ENCODE data around the gene PRELID3B. TPM values are rescaled to one million over a fixed set of nuclear protein-coding genes. Genes with fewer than 3 reads are reported as not detected.
"Not testable (repeated sequence)": the region's sequence is repeated elsewhere in the genome, so short reads cannot be mapped to it uniquely, and the experiment has no call there.

PRELID3B gene
- total RNA-seq, 2 donors from 2014 or later, result 24.1 to 34.1 TPM

DNA sequence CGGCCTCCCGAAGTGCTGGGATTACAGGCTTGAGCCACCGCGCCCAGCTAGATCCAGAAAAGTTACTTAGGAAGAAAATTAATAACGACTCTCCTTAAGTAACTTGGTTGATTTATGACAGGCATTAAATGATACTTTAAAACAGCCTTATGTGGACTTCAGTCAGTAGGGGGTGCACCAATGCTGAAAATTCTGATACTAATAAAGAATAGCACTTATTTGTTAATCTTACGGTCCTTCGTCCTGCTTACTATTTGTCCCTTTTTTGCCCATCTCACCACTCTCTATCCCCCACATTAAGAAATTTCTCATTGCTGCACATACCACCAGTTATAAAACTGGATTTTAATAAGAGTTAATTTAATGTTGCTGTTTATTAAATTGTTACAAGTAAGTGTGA lies 12.7 kb upstream of the PRELID3B start:
- intact Hi-C loops (cut with DNase I), result no loop called here
- DNase-seq (ENCODE audit: low spot score), result no peak

DNA sequence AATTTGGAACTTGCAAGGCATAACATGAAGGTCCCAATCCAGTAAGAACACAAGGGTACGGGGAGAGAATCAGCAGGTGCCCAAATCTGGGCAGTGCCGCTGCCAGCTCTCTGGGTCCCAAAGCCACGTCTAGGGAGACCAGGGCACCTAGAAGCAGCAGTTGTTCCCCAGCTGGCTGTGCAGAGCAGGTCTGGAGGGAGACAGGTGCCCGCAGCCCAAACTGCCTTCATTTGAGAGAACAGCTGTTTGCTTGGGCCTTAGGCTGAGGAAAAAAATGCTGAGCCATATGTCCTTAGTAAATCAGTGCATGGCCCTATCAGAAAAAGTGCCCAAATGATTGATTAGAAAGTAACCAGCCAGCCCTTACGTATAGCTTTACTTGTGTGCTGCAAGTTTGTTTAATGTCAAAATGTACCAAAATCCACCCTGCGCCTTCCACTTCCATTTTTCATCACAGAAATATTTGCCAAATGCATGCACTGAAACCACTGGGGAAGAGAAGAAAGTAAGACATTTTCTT lies 9.1 kb upstream of the PRELID3B start:
- DNase-seq (ENCODE audit: low spot score), result no peak
- intact Hi-C loops (cut with DNase I), result no loop called here

DNA sequence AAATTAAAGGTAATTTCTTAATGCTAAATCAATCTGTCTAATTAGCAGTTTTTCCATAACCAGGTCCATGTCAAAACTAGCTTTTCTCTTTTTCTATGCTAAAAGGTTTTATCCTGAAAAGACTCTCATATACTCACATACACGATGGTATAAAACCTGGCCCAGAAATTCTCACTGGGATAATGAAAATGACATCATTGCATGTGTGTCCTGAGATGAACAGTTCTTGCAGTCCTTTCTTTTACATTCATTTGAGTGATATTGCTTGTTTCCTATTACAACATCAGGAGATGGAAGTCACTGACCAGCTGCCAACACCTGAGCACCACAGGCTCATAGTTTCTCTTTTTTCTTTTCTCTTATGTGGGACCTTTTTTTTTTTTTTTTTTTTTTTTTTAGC lies 7.9 kb upstream of the PRELID3B start:
- intact Hi-C loops (cut with DNase I), result no loop called here
- DNase-seq (ENCODE audit: low spot score), result no peak

DNA sequence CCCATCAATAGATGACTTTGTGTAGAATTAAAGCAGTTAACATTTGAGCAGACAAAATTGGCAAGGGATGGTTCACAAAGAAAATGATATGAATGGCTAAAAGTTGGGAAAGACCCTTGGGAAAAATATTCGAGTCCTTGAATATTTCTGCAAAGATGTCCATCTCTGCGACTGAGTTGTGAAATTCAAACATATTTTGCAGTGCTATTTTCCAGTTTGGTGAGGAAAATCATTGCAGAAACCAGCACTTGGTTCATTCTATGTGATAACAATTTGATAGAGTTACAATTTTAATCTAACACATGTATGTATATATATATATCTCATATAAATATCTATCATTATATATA lies 6.1 kb upstream of the PRELID3B start:
- DNase-seq (ENCODE audit: low spot score), result no peak
- intact Hi-C loops (cut with DNase I), result no loop called here

DNA sequence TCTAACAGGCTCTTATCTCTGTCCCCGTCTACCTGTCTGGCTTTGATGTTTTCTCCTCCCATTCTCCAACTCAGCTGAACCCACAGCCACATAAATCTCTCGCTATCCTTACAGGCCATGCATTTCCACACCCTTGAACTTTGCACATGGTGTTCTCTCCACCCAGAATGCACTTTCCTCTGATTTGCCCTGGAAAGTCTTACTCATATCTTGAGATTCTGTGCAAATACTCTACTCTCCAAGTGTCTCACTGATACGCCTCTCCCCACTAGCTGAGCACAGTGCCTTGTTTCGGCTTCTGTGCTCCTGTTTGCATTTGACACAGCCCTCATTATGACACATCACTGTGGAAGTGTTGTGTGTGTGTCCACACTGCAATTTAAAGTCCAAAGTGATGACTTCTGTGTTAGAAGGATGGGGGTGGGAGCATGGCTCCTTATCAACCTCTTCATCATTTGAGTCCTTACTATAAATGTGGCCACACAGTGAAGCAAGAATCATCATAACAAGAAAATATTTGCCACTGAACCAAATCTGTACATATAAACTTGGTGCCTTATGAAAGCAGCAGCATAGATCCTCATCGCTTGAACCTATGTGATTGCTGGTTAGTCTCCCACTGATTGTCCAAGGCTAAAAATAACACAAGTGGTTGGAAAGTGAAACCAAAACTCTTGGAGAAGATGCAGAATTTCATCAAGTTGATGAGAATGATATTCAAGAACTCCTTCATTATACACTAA lies 5.5 kb upstream of the PRELID3B start:
- no peak for DNase-seq (ENCODE audit: low spot score)
- intact Hi-C loops (cut with DNase I), result no loop called here

DNA sequence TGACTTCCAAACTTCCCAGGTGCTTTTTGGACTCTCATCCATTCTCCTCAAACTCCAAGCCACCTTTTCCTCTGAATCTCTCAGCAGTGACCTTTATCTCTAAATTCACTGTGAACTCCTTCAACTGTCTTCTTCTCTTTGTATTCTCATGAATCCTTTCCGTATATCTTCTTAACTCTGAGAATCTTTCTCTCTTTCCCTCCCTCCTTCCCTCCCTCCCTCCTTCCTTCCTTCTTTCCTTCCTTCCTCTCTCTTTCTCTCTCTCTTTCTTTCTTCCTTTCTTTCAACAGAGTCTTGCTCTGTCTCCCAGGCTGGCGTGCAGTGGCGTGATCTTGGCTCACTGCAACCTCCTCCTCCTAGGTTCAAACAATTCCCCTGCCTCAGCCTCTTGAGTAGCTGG lies 4.3 kb upstream of the PRELID3B start:
- intact Hi-C loops (cut with DNase I), result no loop called here

DNA sequence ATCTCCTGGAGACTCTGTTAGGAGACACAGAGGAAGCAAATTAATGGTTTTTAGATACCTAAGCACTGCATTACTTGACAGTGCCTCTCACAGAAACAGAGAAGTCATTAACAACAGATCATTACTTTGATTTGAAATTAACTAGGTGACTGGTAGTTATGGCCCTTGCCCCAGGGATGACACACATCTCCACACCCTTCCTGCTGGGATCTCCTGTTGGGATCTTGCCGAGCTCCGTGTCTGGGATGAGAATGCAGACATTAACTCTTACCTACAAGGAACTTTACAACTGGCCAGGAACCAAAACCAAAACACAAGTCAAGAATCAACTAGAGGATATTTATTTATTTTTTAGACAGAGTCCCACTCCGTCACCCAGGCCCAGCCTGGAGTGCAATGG lies 2.2 kb upstream of the PRELID3B start:
- intact Hi-C loops (cut with DNase I), result no loop called here
- no peak for DNase-seq (ENCODE audit: low spot score)

More for the DNA sequence above, 4.3 kb upstream of the PRELID3B start:
- no peak for DNase-seq (ENCODE audit: low spot score)

DNA sequence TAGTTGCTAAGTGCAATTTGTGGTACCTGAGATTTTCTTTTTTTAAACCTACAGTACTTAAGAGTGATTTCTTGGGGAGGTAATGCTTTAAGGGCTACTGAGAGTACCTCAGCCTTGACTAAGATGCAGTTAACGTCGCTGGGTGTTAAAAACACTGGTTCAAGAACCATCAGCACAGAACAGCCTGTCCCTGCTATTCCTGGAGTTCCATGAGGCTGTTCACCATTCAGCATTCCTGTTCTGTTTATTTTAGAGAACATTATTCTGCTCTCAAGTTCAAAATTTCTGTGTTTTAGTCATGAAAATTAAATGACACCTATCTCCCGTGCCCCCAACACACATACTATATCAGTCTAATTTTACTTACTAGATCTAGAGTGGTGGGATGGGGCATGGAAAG lies 1.7 kb upstream of the PRELID3B start:
- DNase-seq (ENCODE audit: low spot score), result no peak
- intact Hi-C loops (cut with DNase I), result no loop called here

DNA sequence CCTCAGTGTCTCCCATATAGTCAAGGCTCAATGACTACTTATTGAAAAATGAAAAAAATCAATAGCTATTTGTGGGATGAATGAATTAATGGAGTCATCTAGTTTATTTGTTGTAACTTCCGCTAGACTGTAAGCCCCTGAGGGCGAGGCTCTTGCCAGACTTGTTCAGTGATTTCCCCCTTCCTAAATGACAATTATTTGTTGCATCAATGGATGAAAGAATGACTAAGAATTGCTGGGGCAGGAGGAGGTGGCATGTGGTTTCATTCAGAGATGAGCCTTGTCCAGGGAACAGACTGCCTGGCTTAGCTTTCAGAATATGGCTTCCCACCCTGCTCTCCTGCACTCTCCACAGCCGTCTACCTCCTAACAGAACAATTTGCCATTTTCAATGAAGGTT lies 1.1 kb upstream of the PRELID3B start:
- intact Hi-C loops (cut with DNase I), result no loop called here
- no peak for DNase-seq (ENCODE audit: low spot score)

DNA sequence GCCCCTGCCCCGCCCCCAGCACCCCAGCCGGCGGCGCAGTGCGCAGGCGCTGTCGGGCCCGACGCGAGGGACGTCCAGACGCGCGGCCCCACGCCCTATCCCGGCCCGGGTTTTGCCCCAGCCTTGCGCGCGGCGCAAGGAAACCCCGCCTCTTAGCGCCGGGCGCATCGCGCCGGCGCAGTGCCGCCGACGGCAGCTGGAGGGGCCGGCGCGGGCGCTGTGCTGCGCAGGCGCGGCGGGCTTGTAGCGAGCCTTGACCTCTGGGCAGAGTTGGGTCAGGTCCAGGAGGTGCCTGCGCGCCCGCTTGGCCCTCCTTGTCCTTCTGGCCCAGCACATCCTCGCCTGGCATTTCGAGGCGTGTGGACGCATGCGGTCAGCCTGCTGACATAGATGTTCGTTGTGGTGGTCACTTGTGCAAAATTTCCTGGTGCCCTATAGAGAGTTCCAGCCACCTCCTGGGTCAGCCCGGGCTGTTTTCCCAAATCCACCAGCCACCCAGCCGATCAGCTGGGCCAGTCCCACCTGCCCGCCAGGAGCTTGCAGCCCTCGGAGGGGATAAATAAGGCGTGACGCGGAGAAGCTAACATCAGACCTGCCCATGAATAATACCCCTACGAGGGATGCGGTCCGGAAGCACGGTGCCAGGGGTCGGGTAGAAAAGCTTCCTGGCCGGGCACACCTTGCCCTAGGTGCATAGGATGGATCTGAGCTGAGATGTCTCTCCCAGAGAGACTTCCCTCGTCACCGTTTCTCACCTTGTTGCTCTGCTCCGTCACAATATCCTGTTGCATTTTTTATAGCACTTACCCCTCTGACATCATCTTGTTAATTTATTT lies 428 bp upstream of the PRELID3B start:
- intact Hi-C loops (cut with DNase I), result no loop called here
- DNase-seq (ENCODE audit: low spot score), result peak; percentile 99

DNA sequence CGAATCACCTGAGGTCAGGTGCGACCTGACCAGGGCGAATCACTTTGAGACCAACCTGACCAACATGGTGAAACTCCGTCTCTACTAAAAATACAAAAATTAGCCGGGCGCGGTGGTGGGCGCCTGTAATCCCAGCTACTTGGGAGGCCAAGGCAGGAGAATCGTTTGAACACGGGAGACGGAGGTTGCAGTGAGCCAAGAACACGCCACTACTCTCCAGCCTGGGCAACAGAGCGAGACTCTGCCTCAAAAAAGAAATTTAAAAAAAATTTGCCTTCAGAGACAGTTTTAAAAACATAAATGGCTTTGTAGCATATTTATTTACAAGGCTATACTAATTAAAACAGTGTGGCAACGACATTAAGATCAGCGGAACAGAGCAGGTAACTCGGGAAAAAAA lies 1.1 kb downstream of the PRELID3B start:
- DNase-seq (ENCODE audit: low spot score); intact Hi-C loops (cut with DNase I): not testable (repeated sequence)

DNA sequence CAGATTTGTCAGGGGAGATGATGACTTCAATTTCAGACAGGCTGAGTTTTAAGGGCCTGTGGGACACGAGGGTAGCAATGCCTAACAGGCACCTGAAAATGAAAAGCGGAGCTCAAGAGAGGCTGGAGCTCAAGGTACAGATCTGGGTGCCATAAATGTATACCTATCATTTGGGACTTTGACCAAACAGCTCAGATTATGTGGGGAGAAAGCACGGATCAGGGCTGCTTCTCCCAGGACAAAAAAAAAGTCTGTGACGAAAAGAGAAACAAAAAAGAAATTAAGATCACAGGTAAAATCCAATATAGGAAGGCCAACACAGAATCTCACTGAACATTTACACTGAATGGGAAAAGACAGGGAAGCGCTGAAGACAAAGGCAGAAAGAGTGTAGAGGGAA lies 1.9 kb downstream of the PRELID3B start:
- DNase-seq (ENCODE audit: low spot score), result no peak
- intact Hi-C loops (cut with DNase I), result no loop called here

DNA sequence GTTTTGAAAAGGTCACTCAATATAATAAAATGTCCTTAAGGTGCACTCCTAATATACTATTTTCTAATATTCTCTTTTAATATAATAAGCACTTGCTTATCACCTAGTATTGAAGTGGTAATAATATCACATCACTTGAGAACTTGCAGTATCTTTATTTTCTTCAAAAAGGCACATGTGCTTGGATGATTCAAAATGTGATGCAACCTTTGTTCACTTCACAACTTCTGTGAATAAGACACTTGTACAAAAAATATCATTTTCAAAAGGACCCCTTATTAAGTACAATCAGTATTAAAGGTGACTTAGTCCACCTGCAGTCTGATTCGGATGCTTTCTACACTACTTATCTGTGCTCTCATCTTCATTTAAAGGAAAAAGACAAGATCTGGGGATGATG lies 3.4 kb downstream of the PRELID3B start:
- intact Hi-C loops (cut with DNase I), result no loop called here
- DNase-seq (ENCODE audit: low spot score), result no peak

DNA sequence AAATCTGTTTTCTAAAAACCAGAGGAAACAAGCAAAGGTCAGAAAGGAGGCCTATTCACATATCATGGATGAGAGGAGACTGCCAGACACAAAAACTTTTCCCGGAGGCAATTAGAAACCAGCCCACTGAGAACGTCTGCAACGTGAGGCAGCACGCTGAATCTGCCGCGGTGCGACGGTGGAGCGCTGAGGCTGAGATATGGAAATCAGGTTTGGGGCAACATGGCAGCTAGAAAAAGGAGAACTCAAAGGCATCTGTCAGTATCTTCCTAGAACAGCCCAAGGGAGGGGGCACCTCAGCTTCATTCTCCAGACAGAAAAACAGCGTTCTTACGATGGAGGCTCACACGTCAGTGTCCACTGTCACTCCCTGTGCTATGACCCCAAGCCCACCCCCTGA lies 5.2 kb downstream of the PRELID3B start:
- DNase-seq (ENCODE audit: low spot score), result no peak
- intact Hi-C loops (cut with DNase I), result no loop called here

DNA sequence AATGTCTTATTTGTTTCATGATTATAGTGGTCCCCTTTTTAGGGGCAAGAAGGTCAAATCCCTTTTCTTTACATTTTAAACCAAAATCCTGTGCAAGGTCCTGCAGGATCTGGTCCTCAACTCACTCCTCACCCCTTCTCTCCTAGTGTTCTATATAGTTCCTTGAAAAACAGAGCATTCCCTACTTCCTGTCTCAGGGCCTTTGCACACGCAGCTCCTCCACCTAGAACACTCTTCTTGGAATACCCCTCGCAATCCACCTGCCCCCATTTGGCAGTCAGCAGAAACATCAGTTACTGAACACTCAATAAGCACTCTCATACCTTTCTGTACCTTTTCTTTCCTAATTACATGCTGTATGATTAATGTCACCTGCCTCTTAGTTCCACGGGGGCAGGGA lies 7.2 kb downstream of the PRELID3B start:
- intact Hi-C loops (cut with DNase I), result no loop called here

DNA sequence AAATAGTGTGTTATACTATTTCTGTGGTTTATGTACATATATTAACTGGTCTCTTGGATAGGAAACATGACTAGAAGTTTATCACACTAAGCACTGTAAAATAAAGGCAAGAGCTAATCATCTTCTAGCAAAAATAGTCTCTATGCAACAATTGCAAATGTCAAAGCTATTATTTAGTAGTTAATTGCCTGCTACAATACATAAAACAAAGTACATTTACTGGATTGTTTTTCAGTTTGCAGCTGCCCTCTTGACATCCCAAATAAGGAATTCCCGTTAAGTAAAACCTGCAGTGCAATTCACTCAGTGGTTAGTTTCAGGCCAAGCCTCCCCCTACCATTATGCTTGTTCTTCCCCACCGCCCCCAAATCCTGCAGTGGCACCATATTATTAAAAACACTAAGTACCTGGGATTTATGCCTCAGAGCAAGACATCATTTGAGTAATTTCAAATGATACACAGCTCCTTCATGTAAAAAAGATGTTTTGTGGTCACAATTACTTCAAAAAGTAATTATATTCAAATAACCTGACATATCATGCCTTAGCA lies 8.9 kb downstream of the PRELID3B start:
- intact Hi-C loops (cut with DNase I), result no loop called here
- DNase-seq (ENCODE audit: low spot score), result no peak

More for the DNA sequence above, 7.2 kb downstream of the PRELID3B start:
- no peak for DNase-seq (ENCODE audit: low spot score)

DNA sequence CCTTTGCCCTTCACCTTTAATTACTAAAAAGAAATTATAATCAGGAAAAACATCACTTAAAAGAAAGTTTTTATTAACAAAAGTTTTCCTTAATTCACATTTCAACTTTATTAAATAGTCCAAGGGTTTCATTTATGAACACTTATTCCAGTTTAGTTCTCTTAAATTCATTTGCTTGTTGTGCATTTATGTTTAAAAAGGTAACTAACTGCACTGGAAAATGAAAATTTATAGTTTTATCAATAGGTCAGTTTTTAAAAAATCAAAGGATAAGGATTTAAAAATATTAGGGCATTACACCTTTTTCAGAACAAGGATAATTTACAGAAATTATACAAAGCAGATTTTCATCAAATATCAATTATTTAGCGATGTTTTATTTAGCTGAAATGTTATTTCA lies 9.5 kb downstream of the PRELID3B start:
- no peak for DNase-seq (ENCODE audit: low spot score)
- intact Hi-C loops (cut with DNase I), result no loop called here

DNA sequence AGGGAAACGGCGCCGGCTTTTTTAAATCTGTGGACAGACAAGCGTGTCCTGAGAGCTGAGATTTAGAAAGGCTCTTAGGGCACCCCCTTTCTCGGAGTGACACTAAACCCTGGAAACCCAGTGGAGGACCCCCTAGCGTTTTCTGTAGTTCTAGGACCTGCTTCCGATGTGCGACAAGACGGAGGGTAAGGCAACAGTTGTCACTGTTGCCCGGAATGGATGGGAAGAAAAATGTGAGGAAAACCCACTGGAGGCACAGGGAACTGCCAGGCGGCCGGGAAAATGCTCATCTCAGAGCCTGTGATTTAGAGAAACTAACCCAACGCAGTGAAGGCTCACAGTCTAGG lies 9.9 kb downstream of the PRELID3B start:
- DNase-seq (ENCODE audit: low spot score), result no peak
- intact Hi-C loops (cut with DNase I), result no loop called here

DNA sequence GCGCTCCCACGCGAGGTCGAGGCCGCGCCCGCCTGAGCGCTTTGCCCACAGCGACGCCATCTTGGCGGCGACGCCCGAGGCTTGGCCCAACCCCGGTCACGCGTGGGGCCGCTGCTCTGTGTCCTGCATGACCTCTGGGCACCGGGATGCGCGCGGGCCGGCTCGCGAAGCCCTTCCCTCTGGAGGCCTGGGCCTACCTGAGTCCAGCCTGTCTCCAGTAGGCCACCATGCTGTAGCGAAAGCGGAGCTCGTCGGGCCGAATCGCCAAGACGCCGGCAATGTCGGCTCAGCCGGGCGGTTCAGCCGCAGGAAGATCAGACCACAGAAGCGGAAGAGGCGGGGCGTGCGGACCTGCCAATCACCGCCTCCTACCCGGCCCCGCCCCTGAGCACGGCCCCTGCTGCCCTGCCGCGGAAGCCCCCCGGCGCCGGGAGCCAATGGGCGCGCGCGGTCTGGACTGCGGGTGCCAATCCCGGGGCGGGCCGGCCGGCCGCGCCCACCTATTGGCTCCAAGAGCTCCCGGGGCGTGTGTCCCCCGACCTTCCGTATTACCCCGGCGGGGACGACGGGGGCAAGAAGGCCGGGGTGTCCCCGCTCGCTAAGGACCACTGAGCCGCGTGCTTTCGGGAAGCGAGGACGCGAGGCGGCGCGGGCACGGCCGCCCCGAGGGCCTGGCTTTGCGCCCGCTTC lies 10.4 kb downstream of the PRELID3B start, which contains the start of gene ATP5F1E:
ATP5F1E (minus strand) TSS at position 313 of the 690 bp plus-strand sequence; CDS start at position 229, 84 bp downstream.
- intact Hi-C loops (cut with DNase I), result no loop called here
- peak; percentile 98 for DNase-seq (ENCODE audit: low spot score)

DNA sequence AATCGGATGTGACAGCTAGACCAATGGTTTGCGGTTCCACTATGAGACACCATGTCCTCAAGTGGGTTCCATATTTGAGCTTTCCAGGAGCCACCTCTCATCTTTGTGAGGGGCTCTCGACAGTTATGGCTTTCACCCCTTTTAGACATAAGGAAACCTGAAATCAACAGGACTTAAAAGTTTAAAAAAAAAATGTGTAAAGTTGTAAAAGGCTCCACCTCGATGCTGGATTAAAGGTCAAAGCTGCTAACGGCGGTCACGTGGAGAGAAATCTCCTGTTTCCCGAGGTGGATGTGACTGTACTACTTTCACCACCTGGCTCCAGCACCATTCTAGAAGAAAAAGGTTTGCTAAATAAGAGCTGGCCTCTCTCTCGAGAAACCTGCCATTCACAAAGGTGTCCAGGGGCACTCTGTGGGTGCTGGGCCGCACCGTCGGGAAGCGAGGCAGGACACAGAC lies 11.0 kb downstream of the PRELID3B start:
- no peak for DNase-seq (ENCODE audit: low spot score)
- intact Hi-C loops (cut with DNase I), result no loop called here
